HG02588 (cell line): ENCODE results near the gene PLA2G12A.

Experiments used
- ATAC-seq: cut with Tn5 transposase; IDR thresholded peaks from one replicate; pipeline ENCODE4 v1.9.1; 2021; ENCODE audit warnings: mild to moderate bottlenecking, moderate library complexity; ENCODE audit not compliant: unreplicated experiment

Gene PLA2G12A

GRCh38 chr4:109729718-109730618 is at the start of gene PLA2G12A:
Gene PLA2G12A, minus strand, starts transcription at chr4:109730070. Its CDS starts 261 bp downstream, at chr4:109729809.
- peak; percentile 90 for ATAC-seq

- no peak for ATAC-seq
These were observed 35.0 kb upstream of the PLA2G12A start for GRCh38 chr4:109764789-109765402.

GRCh38 chr4:109764376-109764775 is 34.5 kb upstream of the PLA2G12A start:
- no peak for ATAC-seq

GRCh38 chr4:109760682-109761081 is 30.8 kb upstream of the PLA2G12A start:
- no peak for ATAC-seq

GRCh38 chr4:109755656-109756055 is 25.8 kb upstream of the PLA2G12A start:
- ATAC-seq, result no peak

- no peak for ATAC-seq
These were observed 24.4 kb upstream of the PLA2G12A start for GRCh38 chr4:109754093-109754857.

- no peak for ATAC-seq
These were observed 22.7 kb upstream of the PLA2G12A start for GRCh38 chr4:109752525-109752924.

- ATAC-seq, result no peak
These were observed 22.0 kb upstream of the PLA2G12A start for GRCh38 chr4:109751852-109752251.

GRCh38 chr4:109750652-109751244 is 20.9 kb upstream of the PLA2G12A start:
- ATAC-seq, result no peak

GRCh38 chr4:109749388-109750082 is 19.7 kb upstream of the PLA2G12A start:
- ATAC-seq, result no peak

GRCh38 chr4:109748114-109748513 is 18.2 kb upstream of the PLA2G12A start:
- no peak for ATAC-seq

- ATAC-seq, result no peak
These were observed 16.9 kb upstream of the PLA2G12A start for GRCh38 chr4:109746728-109747127.

- ATAC-seq, result no peak
These were observed 16.0 kb upstream of the PLA2G12A start for GRCh38 chr4:109745830-109746229.

- no peak for ATAC-seq
These were observed 9.7 kb upstream of the PLA2G12A start for GRCh38 chr4:109739547-109739946.

GRCh38 chr4:109738104-109738872 is 8.4 kb upstream of the PLA2G12A start:
- ATAC-seq, result no peak

- ATAC-seq, result no peak
These were observed 5.9 kb upstream of the PLA2G12A start for GRCh38 chr4:109735566-109736365.

- ATAC-seq, result no peak
These were observed 3.9 kb upstream of the PLA2G12A start for GRCh38 chr4:109733728-109734127.

- no peak for ATAC-seq
These were observed 1.0 kb upstream of the PLA2G12A start for GRCh38 chr4:109730619-109731545.
